Measurements from ENCODE around the gene ZNF444.
A peak's percentile ranks its signal among the peaks of the same experiment; 100 is the strongest.

Gene ZNF444

DNA sequence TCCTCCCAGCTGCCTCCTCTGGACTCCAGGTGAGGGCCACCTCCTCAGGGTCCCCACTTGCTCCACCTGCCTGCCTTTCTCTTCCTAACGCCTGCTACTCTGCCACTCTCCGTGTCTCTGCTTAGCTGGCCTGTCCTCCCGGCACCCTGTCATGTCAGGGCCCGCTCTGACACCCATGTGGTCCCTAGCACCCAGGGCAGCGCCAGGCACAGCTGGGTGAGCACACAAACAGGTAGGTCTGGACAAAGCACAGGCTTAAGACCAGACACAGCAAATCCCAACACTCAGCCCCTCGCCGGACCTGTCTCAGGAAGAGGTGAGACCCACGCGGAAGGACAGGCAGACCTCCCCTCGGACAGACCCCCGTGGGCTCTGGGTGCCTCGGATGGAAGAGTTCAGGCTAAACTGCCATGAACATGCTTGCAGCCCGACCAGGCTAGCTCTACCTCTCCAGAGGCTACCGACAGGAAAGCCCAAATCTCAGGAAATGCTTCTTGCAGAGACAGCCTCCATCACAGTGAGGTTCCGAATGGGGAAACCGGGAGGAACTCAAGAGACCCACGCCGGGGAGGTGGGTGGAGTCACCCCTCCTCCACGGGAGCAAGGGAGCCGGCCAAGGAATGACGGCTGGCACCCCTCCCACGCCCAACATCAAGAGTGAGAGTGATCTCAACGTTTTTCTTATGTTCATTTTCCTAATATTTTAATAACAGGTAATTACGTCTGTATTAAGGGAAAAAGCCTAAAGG is 32.5 kb upstream of the ZNF444 start:
- no peak for DNase-seq (ENCODE audit: low spot score)
- peak overlapping the region; percentile 32 for H3K4me3 ChIP-seq
- no peak for TF ChIP-seq CTCF (IDR thresholded peaks at IDR 0.05)
- H3K27ac ChIP-seq = peak overlapping the region in 1 of 2 donors; percentile 9

- no peak for TF ChIP-seq CTCF (IDR thresholded peaks at IDR 0.05)
- Histone ChIP-seq H3K27ac (no peak overlapping the region), H3K4me3 (peak overlapping the region; percentile 32)
- DNase-seq (ENCODE audit: low spot score) = no peak
Observed at GRCh38 chr19:56109226-56109625, 31.9 kb upstream of the ZNF444 start.

DNA sequence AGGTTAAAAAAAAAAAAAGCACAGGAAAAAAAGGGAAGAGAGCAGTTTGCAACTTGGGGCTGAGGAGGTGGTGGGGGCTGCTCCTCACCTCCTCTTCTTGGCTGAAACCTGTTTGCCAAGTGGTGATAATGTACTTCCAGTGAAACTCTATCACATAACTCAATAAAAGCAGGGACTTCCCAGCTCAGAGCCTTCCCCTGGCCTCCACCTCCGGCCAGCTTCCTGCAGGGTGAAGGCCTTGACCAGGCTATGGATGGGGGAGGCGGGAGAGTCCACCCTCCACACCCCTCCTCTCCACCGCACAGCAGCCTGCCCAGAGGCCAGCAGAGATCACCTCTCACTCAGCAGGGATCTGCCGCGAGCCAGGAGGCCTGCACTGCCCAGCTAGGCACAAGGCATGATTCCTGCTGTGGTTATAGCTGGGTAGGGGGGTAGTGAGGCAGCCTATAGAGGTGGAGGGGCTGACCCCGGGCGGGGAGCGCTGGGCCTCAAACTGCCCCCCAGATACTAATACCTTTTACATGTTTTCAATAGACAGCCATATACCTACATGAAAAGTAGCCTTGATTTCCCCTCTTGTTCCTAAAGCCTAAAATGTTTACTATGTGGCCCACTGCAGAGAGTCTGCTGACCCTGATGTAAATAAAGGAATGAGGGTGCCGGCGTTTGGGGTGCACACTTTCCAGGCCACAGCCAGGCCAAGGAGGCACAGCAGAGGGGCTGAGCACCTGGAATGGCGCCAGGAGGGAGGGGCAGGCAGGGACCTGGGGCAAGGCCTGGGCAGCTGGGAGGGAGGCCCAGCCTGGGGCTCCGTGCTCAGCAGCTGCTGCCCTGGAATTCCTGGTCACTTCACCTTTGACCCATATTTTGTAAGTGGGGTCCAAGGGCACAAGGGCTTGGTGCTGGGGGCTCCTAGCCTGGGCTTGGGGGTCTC is 30.3 kb upstream of the ZNF444 start:
- Histone ChIP-seq H3K27ac (peak overlapping the region in 1 of 2 donors; percentile 51), H3K4me3 (no peak overlapping the region)
- no peak for DNase-seq (ENCODE audit: low spot score)
- TF ChIP-seq CTCF (IDR thresholded peaks at IDR 0.05) = no peak

GRCh38 chr19:56111601-56112312 is 29.3 kb upstream of the ZNF444 start:
- TF ChIP-seq CTCF (IDR thresholded peaks at IDR 0.05) = no peak
- no peak for DNase-seq (ENCODE audit: low spot score)
- H3K27ac ChIP-seq = peak overlapping the region in 1 of 2 donors; percentile 51
- H3K4me3 ChIP-seq = no peak overlapping the region

- no peak for TF ChIP-seq CTCF (IDR thresholded peaks at IDR 0.05)
- no peak for DNase-seq (ENCODE audit: low spot score)
- no peak overlapping the region for H3K4me3 ChIP-seq
- no peak overlapping the region for H3K27ac ChIP-seq
Observed at GRCh38 chr19:56112313-56112709, 28.8 kb upstream of the ZNF444 start.

- TF ChIP-seq CTCF (IDR thresholded peaks at IDR 0.05) = no peak
- no peak overlapping the region for H3K4me3 ChIP-seq
- H3K27ac ChIP-seq = peak overlapping the region in 1 of 2 donors; percentile 28
- DNase-seq (ENCODE audit: low spot score) = no peak
Observed at GRCh38 chr19:56113074-56113632, 27.9 kb upstream of the ZNF444 start.

All from coronary artery (tissue), 2 donors.